Measurements from ENCODE around the gene CALCA. TPM values are rescaled to one million over a fixed set of nuclear protein-coding genes. Genes with fewer than 3 reads are reported as not detected.
A peak's percentile ranks its signal among the peaks of the same experiment; 100 is the strongest.

CALCA gene
- 1 to 10 TPM in 3 of 6 experiments, under 1 TPM in 2, not detected in 1; 0.68 to 8.6 (median 2.1) TPM for total RNA-seq
- long read RNA-seq = 0 reads

- H3K27ac ChIP-seq = no peak within 1 kb of the TSS
- peaks cover 4 to 29% of the 10 kb centered on the region in 2 donors for H3K27me3 ChIP-seq
- WGBS (ENCODE audit: insufficient coverage, low coverage, low lambda C conversion rate, missing lambda C conversion rate) = 6% methylated on average over 29 of the region's 40 CpGs
- intact Hi-C loops (cut with DNase I) = loop anchor here in 1 of 2 donors (10.0 kb wide), 1 partner anchor 103 kb away; the partner anchor contains the start of gene CALCB
- no peaks in the 10 kb centered on the region for H3K36me3 ChIP-seq
- no peaks in the 10 kb centered on the region for H3K9me3 ChIP-seq
- DNase-seq (peak in 2 of 3 donors; percentile 34 to 61), ATAC-seq (peak; percentile 30 to 44 (median 42))
- peaks cover 0 to 33% (median 16%) of the 10 kb centered on the region in 4 donors for H3K4me1 ChIP-seq
- no peak within 1 kb of the TSS for H3K4me3 ChIP-seq
- TF ChIP-seq CTCF (IDR thresholded peaks at IDR 0.05) (no peak), POLR2A (IDR thresholded peaks at IDR 0.05) (no peak)
Observed at GRCh38 chr11:14971865-14972580, at the start of gene CALCA. Gene CALCA (minus strand): TSS chr11:14972351. CDS start chr11:14971192, 1,159 bp downstream.

GRCh38 chr11:15016200-15016599 is 44.0 kb upstream of the CALCA start:
- H3K36me3 ChIP-seq = no peaks in the 10 kb centered on the region
- intact Hi-C loops (cut with DNase I) = no loop called here
- no peaks in the 10 kb centered on the region for H3K4me1 ChIP-seq
- peaks cover 0 to 5% (median 0%) of the 10 kb centered on the region in 4 donors for H3K9me3 ChIP-seq
- no CpG with 5 or more reads among the region's 1 CpG for WGBS (ENCODE audit: insufficient coverage, low coverage, low lambda C conversion rate, missing lambda C conversion rate)
- no peaks in the 10 kb centered on the region for H3K27me3 ChIP-seq
- no peak overlapping the region for H3K4me3 ChIP-seq
- no peak for TF ChIP-seq POLR2A (IDR thresholded peaks at IDR 0.05)
- no peak for TF ChIP-seq CTCF (IDR thresholded peaks at IDR 0.05)
- ATAC-seq (no peak), DNase-seq (no peak)
- H3K27ac ChIP-seq = no peak overlapping the region

- Histone ChIP-seq H3K4me1 (no peaks in the 10 kb centered on the region), H3K9me3 (peaks cover 0 to 5% (median 0%) of the 10 kb centered on the region in 4 donors), H3K4me3 (no peak overlapping the region), H3K27ac (no peak overlapping the region), H3K36me3 (no peaks in the 10 kb centered on the region), H3K27me3 (no peaks in the 10 kb centered on the region)
- intact Hi-C loops (cut with DNase I) = no loop called here
- TF ChIP-seq CTCF (IDR thresholded peaks at IDR 0.05) = no peak
- TF ChIP-seq POLR2A (IDR thresholded peaks at IDR 0.05) = no peak
- DNase-seq = no peak
- 39% methylated on average over 6 of the region's 6 CpGs for WGBS (ENCODE audit: insufficient coverage, low coverage, low lambda C conversion rate, missing lambda C conversion rate)
- ATAC-seq = no peak
Observed at GRCh38 chr11:15011776-15012345, 39.7 kb upstream of the CALCA start.

GRCh38 chr11:15010865-15011264 is 38.7 kb upstream of the CALCA start:
- H3K36me3 ChIP-seq = no peaks in the 10 kb centered on the region
- H3K27me3 ChIP-seq = no peaks in the 10 kb centered on the region
- ATAC-seq = no peak
- no peak overlapping the region for H3K4me3 ChIP-seq
- DNase-seq = no peak
- no peak overlapping the region for H3K27ac ChIP-seq
- no peak for TF ChIP-seq POLR2A (IDR thresholded peaks at IDR 0.05)
- TF ChIP-seq CTCF (IDR thresholded peaks at IDR 0.05) = no peak
- intact Hi-C loops (cut with DNase I) = no loop called here
- H3K4me1 ChIP-seq = no peaks in the 10 kb centered on the region
- H3K9me3 ChIP-seq = no peaks in the 10 kb centered on the region
